DOHH2 (cell line): ENCODE results near the gene SLC27A2.

Experiments used
- CTCF ChIP-seq: fragments of 200-600 bp; sonication (generic); IDR thresholded peaks from one replicate; pipeline ENCODE4 v1.5.1; 2014; ENCODE audit warnings: antibody characterized with exemption, mild to moderate bottlenecking, low read depth, low read length; ENCODE audit not compliant: poor library complexity, severe bottlenecking
- EZH2phosphoT487 ChIP-seq: fragments of 200-600 bp; sonication (generic); IDR thresholded peaks from 2 replicates; pipeline ENCODE4 v1.6.1; 2017; ENCODE audit warnings: borderline replicate concordance, mild to moderate bottlenecking, antibody characterized with exemption, low read length, moderate library complexity, mixed read lengths

GRCh38 chr15:50238255-50238654, 56.3 kb downstream of the SLC27A2 start:
- TF ChIP-seq CTCF (no peak), EZH2phosphoT487 (no peak)
